COLO668 (cell line): ENCODE data around the gene ADGRF5.

Source experiments
- DNase-seq: peaks from one replicate; lab custom pipeline; 2025; ENCODE audit not compliant: unreplicated experiment; lab: John Stamatoyannopoulos, UW

Gene ADGRF5

GRCh38 chr6:46921731-46922130 is at the start of gene ADGRF5:
ADGRF5 (minus strand) TSS chr6:46921938; CDS start chr6:46906762, 15,176 bp downstream.
- no peak for DNase-seq

GRCh38 chr6:46969206-46969605 is 47.5 kb upstream of the ADGRF5 start:
- no peak for DNase-seq

- no peak for DNase-seq
Observed at GRCh38 chr6:46967826-46968349, 46.1 kb upstream of the ADGRF5 start.

GRCh38 chr6:46964716-46965519 is 43.2 kb upstream of the ADGRF5 start:
- DNase-seq: no peak

GRCh38 chr6:46963626-46964025 is 41.9 kb upstream of the ADGRF5 start:
- DNase-seq: no peak

GRCh38 chr6:46963039-46963438 is 41.3 kb upstream of the ADGRF5 start:
- no peak for DNase-seq

GRCh38 chr6:46961711-46962110 is 40.0 kb upstream of the ADGRF5 start:
- DNase-seq: no peak

- DNase-seq: no peak
Observed at GRCh38 chr6:46961232-46961631, 39.5 kb upstream of the ADGRF5 start.

GRCh38 chr6:46959419-46959818 is 37.7 kb upstream of the ADGRF5 start:
- no peak for DNase-seq

GRCh38 chr6:46956409-46956808 is 34.7 kb upstream of the ADGRF5 start:
- no peak for DNase-seq

GRCh38 chr6:46954837-46955451 is 33.2 kb upstream of the ADGRF5 start:
- no peak for DNase-seq

GRCh38 chr6:46953921-46954320 is 32.2 kb upstream of the ADGRF5 start:
- no peak for DNase-seq

- no peak for DNase-seq
Observed at GRCh38 chr6:46949632-46950280, 28.0 kb upstream of the ADGRF5 start.

GRCh38 chr6:46948699-46949098 is 27.0 kb upstream of the ADGRF5 start:
- DNase-seq: no peak

GRCh38 chr6:46947497-46947896 is 25.8 kb upstream of the ADGRF5 start:
- DNase-seq: no peak

- DNase-seq: peak; percentile 11
Observed at GRCh38 chr6:46940433-46941226, 18.9 kb upstream of the ADGRF5 start.

GRCh38 chr6:46937642-46938041 is 15.9 kb upstream of the ADGRF5 start:
- no peak for DNase-seq

GRCh38 chr6:46935687-46936086 is 13.9 kb upstream of the ADGRF5 start:
- DNase-seq: no peak

- no peak for DNase-seq
Observed at GRCh38 chr6:46933751-46934150, 12.0 kb upstream of the ADGRF5 start.

GRCh38 chr6:46932526-46933319 is 11.0 kb upstream of the ADGRF5 start:
- no peak for DNase-seq
